HG03196 (cell line): ENCODE measurements around the gene VIL1.

ENCODE experiments used
- ATAC-seq: cut with Tn5 transposase; IDR thresholded peaks from one replicate; pipeline ENCODE4 v1.9.1; 2021; ENCODE audit not compliant: unreplicated experiment

Gene VIL1

DNA sequence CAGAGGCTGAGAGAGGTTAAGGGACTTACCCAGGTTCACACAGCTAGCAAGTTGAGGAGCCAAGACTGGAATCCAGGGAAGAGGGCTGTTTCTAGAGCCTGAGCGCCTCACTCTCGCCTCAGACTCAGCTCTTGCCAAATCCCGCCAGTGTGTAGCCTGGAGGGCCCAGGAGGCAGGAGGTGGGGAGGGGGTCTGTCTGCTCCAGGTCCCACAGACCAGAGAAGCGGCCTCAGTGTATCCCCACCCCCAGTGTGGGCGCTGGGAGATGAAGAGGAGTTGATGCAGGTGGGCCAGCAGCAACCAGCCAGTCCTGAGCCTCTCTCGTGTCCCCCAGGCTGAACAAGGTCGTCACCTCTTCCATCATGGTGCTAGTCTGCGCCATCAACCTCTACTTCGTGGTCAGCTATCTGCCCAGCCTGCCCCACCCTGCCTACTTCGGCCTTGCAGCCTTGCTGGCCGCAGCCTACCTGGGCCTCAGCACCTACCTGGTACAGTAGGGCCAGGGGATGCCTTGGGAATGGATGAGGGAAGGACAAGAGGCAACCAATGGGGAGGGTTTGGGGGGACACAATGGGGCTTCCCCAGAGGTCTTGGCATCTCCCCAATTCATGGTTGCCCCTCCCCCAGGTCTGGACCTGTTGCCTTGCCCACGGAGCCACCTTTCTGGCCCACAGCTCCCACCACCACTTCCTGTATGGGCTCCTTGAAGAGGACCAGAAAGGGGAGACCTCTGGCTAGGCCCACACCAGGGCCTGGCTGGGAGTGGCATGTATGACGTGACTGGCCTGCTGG is 24.4 kb upstream of the VIL1 start:
- ATAC-seq, result no peak

DNA sequence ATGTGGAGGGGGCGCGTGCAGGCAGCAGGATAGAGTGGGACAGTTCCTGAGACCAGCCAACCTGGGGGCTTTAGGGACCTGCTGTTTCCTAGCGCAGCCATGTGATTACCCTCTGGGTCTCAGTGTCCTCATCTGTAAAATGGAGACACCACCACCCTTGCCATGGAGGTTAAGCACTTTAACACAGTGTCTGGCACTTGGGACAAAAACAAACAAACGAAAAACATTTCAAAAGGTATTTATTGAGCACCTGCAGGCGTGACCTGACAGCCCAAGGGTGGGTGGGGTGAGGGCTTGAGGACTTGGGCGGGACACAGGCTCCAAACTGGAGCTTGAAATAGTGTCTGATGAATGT is 23.9 kb upstream of the VIL1 start:
- ATAC-seq, result no peak

DNA sequence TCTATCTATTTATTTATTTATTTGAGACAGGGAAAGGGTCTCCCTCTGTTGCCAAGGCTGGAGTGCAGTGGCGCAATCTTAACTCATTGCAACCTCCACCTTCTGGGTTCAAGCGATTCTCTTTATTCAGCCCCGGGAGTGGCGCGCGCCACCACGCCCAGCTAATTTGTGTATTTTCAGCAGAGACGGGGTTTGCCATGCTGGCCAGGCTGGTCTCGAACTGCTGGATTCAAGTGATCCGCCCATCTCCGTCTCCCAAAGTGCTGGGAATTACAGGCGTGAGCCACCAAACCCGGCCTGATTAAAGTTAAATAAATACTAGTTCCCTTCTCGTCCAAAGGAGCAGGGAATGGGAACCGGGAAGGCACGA is 23.5 kb upstream of the VIL1 start:
- ATAC-seq, result no peak

DNA sequence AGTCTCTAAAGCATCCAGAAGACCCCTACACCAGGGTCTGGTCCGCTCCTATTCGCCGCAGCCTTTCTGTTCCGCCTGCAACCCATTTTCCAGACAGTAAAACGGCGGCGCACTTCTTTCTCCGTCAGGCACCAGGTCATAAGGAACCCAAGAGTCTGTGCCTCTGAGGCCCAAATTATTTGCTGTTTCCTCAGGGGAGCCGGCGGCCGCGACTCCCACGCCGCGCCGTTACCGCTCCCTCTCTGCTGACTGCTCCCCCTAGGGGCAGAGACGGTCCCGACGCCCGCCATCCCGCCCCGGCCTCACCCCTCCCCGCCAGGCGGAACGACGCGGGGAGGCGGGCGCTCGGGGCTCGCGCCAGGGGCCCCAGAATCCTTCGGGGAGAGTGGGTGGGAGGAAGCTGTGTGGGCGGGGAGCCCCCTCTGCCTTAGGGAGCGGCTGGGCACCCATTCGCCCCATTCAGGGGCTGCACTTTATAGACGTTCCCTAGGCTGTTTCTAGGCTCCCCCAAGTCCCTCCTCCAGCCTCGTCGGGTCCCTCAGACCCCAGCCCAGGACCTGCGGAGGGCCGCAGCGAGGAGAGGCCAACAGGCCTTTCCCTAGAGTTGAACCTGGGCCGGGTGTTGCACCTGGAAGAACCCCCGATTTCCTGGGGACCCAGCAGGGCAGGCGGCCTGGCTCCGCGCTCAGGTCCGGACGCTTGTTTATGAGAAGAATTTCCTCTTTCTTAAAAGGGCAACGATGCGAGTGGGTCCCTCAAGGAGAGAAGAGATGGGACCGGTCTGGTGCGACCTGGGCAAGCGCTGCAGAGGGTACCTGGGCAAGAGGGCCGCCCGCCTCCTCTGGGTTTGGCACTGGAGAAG is 22.9 kb upstream of the VIL1 start:
- ATAC-seq, result peak; percentile 41

DNA sequence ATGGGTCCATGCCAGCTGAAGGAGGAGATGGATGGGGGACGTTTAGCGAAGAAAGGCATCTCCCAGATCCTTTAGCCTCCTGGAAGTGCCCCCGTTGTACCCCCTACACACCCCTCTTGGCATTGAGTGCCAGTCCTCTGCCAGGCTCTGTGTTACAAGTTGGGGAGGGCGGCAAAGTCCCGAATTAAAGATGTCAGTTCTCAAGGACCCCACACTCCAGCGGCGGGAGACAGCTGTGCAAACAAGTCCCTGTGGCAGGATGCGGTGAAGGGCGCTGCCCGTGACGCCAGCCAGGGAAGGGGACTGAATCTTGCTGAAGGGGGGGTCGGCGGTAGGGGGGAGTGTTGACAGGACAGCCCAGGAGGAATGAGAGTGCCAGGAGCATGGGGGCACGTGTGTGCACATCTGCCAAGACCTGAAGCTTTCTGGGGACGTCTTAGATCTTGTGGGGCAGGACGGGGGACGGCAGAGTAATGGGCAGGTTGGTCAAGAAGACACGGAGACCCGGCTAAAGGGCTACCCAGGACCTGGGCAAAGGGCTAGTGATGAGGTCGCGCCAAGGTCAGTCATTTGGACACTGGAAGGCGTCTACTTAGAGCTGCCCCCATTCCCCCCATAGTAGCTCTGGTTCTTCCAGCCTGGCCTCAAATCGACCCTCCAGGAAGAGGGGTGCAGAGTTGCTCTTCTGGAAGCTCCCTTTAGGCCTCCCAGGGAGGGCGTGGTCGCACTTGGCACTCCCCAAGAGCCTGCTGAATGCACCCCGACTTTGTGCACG is 22.0 kb upstream of the VIL1 start:
- ATAC-seq, result no peak

DNA sequence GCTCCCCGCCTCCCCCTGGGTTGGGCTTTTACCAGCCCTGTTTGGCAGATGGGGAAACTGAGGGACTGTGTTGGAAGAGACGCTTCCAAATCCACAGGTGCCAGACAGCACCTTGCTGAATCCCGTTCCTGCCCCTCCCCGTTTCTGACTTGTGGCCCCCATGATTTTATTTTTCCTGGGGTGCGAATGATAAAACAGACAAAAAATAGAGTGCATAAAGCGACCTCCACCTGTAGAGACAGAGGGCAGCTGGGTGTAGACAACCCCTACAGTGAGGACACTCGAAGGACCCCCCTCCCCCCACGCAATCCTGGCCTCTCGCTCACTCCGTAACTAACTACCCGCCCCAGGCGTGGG is 21.5 kb upstream of the VIL1 start:
- ATAC-seq, result no peak

DNA sequence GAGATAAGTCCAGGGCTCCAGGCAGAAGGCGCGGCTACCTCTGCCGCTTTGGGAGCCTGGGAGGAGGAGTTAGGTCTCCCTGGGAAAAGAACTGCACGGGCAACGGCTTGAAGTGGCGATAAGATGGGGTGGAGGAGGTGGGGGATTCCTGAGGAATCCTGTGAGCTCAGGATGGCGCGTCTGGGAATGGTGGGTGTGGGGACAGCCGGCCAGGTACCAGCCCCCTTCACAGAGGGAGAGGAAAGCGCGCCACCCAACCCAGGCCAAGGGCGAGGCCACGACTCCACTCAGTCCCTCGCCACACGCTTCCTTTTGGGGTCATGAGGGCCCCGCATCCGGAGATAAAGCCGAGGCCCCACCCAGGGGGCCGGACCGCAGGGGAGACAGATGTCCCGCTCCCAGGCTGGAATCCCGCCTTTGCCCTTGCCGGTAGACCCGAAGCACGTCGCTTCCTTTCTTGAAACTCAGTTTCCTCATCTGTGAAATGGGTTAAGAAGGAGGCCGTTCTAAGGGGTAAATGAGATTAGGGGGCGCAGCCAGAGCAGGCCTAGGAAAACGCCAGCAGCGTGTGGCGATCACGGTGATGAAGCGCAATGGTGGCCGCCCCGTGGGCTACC is 21.0 kb upstream of the VIL1 start:
- ATAC-seq, result peak; percentile 20

DNA sequence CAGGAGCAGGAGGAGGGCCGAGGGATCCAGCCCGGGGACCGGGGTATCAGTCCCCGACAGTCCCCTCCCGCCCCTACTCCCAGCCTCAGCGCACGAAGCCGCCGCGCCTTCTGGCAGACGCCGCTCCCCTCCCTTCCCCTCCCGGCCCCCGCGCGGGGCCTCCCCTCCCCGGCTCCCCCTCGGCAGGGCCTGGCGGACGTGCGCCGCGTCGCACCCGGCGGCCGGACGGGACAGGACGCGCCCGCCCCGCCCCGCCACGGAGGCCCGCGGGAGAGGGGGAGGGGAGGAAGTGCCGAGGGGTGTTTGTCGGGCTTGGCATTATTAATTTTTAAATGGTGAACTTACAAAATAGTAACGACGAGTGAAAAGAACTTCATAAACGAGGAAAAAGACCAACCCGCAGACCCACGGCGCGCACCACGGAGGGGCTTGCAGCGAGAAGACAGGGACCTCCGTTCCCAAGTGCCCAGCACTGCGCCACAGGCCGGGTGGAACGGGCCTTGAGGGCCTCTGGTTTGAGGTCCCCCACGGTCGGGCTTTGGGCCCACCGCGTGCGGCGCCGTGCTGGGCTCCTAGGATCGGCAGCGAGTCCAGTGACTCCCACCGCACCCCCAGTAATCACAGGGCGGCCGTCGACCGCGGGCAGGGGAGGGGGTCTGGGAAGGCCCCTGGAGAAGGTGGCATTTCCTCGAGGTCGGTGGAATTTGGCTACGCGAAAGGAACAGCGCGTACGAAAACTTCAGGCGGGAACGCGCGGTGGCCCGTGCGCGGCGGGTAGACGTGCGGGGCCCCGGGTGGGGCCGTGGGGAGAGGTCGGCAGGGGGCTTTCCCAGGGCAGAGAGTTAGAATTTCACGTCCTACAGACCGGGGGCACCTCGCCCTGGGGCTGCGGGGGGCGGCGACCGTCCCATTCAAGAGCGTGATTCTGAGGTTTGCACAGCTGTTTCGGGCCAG is 20.2 kb upstream of the VIL1 start:
- ATAC-seq, result peak; percentile 28

DNA sequence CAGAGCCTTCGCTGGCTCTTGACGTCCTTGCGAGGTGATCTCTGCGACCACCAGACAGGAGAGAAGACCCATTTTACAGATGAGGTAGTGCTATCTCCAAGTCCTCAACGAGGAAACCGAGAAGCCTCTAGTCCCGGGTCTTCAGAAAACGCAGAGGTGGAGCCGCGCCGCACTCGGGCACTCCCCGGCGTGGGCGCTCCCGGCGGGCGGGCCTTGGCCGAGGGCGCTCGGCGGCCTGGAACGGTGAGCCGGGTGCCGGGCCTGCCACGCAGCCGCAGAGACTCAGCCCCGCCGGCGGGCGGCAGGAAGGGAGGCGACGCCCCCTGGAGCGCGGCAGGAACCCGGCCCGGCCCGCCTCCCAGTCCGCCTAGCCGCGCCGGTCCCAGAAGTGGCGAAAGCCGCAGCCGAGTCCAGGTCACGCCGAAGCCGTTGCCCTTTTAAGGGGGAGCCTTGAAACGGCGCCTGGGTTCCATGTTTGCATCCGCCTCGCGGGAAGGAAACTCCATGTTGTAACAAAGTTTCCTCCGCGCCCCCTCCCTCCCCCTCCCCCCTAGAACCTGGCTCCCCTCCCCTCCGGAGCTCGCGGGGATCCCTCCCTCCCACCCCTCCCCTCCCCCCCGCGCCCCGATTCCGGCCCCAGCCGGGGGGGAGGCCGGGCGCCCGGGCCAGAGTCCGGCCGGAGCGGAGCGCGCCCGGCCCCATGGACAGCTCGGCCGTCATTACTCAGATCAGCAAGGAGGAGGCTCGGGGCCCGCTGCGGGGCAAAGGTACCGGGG is 19.3 kb upstream of the VIL1 start, which contains the start of gene CTDSP1:
TSS of gene CTDSP1 (plus strand) at position 478 of the 776 bp plus-strand sequence. CDS start at position 701, 223 bp downstream.
- peak; percentile 34 for ATAC-seq

DNA sequence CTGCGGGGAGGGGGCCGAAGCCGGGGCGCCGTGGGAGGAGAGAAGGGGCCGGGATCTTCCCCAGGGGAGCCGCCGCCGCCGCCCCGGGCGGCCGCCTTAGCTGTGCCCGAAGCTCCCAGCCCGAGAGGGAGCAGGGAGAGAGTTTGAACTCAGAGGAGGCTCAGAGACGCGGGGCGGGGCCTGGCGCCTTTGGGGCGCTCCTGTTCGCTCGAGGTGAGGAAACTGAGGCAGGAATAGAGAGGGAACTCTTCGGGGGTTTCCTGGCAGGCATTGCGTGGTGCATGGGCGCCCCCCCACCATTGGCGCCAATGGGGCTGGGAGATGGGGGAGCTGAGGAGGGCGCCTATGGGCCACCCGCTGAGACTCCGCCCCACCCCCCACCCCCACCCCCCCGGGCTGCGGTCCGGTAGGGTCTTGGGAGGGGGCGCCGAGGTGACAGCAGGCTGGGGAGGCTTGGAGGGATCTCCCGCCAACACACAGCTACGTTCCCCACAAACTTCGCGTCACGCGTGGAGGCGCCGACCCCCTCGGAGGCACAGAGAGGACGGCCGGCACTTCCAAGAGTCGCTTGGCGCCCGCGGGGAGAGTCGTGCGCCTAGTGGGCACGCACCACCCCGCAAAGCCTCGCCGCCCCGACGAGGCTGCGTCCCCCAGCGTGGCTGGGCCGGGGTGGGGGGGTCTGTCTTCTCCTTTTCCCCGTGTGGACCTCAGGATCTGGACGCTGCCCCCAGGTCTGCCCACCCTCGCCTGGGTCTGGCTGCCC is 18.6 kb upstream of the VIL1 start:
- no peak for ATAC-seq

DNA sequence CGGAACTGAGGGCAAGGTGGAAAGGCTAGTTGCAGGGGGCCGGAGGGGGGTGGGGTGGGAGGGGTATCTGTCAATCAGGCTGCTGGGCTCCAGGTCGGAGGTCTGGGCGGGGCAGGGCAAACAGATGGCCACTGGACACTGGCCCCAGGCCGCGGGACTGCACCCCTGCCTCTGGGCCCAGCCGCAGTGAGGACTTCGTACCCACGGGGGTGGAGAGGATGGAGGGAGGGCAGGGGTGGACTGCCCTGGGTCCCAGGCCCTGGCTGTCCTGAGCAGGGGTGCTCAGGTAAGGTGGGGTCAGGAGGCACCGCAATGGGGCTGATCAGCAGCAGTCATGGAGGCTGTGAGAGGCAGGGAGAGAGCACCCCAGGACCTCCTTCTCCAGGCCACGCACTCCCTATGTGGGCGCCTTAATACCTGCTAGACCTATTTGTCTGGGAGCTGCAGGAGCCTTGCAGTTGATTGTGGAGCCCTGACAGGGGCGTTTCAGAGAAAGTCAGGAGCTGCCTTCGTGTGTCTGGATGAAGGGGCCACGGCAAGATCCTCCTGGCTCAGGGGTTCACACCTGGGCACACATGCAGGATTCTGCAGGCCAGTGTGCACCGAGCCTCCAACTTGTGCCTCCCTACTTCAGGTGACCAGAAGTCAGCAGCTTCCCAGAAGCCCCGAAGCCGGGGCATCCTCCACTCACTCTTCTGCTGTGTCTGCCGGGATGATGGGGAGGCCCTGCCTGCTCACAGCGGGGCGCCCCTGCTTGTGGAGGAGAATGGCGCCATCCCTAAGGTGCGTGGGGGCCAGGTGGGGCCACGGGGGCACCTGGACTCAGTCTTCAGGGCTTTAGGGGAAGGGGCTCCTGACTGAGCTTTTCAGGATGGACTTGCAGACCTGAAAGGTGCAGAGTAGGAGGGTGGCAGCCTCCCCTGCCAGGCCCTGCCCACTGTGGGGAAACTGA is 17.7 kb upstream of the VIL1 start:
- no peak for ATAC-seq

DNA sequence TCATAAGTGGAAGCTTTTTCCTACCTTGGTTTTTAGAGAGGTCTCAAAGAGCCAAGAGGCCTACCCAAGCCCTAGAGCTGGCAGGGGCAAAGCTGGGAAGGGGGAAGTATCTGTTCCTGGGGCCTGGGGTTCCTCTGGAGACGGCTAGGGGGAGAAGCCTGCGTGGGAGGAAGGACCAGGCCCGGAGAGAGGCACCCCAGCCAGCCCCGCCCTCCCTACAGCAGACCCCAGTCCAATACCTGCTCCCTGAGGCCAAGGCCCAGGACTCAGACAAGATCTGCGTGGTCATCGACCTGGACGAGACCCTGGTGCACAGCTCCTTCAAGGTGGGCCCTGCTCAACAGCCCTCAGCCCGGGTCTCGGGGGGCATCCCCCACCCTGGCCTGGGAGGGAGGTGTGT is 17.0 kb upstream of the VIL1 start:
- no peak for ATAC-seq

DNA sequence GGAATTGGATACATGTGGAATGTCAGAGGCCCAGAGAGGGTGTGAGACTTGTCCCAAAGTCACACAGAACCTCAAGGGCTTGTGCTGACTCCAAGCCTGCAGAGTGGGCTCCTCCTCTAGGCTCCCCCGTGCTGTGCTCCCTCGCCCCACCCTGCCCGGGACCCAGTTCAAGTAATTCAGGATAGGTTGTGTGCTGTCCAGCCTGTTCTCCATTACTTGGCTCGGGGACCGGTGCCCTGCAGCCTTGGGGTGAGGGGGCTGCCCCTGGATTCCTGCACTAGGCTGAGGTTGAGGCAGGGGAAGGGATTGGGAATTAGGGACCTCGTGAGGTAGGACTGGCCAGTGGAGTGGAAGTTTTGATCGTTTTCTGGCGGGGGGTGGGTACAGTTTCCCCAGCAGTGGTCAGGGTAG is 16.4 kb upstream of the VIL1 start:
- ATAC-seq, result no peak

DNA sequence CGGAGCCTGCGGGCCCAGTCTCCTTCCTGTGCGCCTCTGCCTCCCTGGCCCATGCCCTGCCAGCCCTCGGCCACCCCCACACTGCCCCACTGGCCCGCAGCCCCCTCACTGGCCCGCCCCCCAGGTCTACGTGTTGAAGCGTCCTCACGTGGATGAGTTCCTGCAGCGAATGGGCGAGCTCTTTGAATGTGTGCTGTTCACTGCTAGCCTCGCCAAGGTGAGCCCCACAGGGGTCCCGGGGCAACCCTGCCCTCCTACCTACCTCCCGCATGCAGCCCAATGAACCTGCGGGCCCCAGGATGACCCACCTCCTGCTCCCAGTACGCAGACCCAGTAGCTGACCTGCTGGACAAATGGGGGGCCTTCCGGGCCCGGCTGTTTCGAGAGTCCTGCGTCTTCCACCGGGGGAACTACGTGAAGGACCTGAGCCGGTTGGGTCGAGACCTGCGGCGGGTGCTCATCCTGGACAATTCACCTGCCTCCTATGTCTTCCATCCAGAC is 16.0 kb upstream of the VIL1 start:
- ATAC-seq, result no peak

DNA sequence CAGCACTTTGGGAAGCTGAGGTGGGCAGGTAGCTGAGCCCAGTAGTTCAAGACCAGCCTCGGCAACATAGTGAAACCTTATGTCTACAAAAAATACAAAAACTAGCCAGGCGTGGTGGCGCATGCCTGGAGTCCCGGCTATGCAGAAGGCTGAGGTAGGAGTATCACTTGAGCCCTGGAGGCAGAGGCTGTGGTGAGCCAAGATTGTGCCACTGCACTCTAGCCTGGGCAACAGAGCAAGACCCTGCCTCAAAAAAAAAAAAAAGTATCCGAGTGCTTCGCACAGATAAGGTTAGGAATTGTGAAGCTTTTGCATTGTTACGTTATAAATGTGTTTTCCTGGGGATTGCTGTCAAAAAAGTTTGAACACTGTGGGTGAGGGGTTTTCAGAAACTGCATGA is 15.1 kb upstream of the VIL1 start:
- no peak for ATAC-seq

DNA sequence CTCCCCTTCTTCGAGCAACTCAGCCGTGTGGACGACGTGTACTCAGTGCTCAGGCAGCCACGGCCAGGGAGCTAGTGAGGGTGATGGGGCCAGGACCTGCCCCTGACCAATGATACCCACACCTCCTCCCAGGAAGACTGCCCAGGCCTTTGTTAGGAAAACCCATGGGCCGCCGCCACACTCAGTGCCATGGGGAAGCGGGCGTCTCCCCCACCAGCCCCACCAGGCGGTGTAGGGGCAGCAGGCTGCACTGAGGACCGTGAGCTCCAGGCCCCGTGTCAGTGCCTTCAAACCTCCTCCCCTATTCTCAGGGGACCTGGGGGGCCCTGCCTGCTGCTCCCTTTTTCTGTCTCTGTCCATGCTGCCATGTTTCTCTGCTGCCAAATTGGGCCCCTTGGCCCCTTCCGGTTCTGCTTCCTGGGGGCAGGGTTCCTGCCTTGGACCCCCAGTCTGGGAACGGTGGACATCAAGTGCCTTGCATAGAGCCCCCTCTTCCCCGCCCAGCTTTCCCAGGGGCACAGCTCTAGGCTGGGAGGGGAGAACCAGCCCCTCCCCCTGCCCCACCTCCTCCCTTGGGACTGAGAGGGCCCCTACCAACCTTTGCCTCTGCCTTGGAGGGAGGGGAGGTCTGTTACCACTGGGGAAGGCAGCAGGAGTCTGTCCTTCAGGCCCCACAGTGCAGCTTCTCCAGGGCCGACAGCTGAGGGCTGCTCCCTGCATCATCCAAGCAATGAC is 14.4 kb upstream of the VIL1 start:
- ATAC-seq, result no peak
